Epithelial cell of proximal tubule (primary cell): ENCODE measurements around the gene NAXD. TPM values are rescaled to one million over a fixed set of nuclear protein-coding genes. Genes with fewer than 3 reads are reported as not detected.

Experiments used
- DNase-seq: peaks from one replicate; pipeline ENCODE4 v3.0.0-alpha.2; 2011; ENCODE audit warnings: low read depth
- H3K4me3 ChIP-seq: 2 replicates; pipeline ENCODE4 v1.5.1; 2011; ENCODE audit warnings: low read depth, mild to moderate bottlenecking, low read length
- CTCF ChIP-seq: conservative IDR thresholded peaks from 2 replicates; pipeline ENCODE4 v1.5.1; 2012; ENCODE audit warnings: low read depth, mild to moderate bottlenecking, low read length
- total RNA-seq: library from RNA; depleted of rRNA; stranded (reverse); fragments of >200 nt; gene quantifications from 2 replicates; pipeline ENCODE4 v1.2.3, GENCODE V29; 2015

Gene NAXD
- total RNA-seq, 1 donor from 2014 or later: 16.7 TPM

GRCh38 chr13:110581506-110582185 lies 33.7 kb upstream of the NAXD start:
- DNase-seq: no peak
- TF ChIP-seq CTCF: no peak
- no peak overlapping the region for H3K4me3 ChIP-seq

GRCh38 chr13:110582421-110582954 lies 32.9 kb upstream of the NAXD start:
- TF ChIP-seq CTCF: no peak
- no peak for DNase-seq
- H3K4me3 ChIP-seq: no peak overlapping the region

GRCh38 chr13:110583178-110583865 lies 32.0 kb upstream of the NAXD start:
- no peak for DNase-seq
- H3K4me3 ChIP-seq: no peak overlapping the region
- TF ChIP-seq CTCF: no peak

- H3K4me3 ChIP-seq: no peak overlapping the region
- TF ChIP-seq CTCF: no peak
- no peak for DNase-seq
Observed at GRCh38 chr13:110589793-110590390, 25.5 kb upstream of the NAXD start.

- no peak for DNase-seq
- TF ChIP-seq CTCF: no peak
- H3K4me3 ChIP-seq: no peak overlapping the region
Observed at GRCh38 chr13:110590577-110590976, 24.8 kb upstream of the NAXD start.

GRCh38 chr13:110592665-110593064 lies 22.7 kb upstream of the NAXD start:
- TF ChIP-seq CTCF: no peak
- DNase-seq: no peak
- no peak overlapping the region for H3K4me3 ChIP-seq
